IPS DF 4.7 (cell line): ENCODE measurements around the gene GALNT5.

Source experiments
- DNase-seq: peaks from one replicate; pipeline ENCODE4 v3.0.0-alpha.2; 2013; ENCODE audit warnings: low spot score; ENCODE audit errors: extremely low read depth

GALNT5 gene

GRCh38 chr2:157363612-157364101 is 106.2 kb downstream of the GALNT5 start:
- DNase-seq = no peak
